HCT116 (cell line): ENCODE measurements around the gene LLGL2. TPM values are rescaled to one million over a fixed set of nuclear protein-coding genes. Genes with fewer than 3 reads are reported as not detected.

Source experiments
- ATAC-seq: fragments of 200-7000 bp; cut with Tn5 transposase; 2 replicates; pipeline ENCODE4 v1.9.1; 2020; ENCODE audit warnings: mild to moderate bottlenecking, moderate library complexity
- BruUV-seq: library from RNA; stranded (reverse); fragments of 400-500 nt; replicated peaks from 2 replicates; lab custom pipeline; 2021; lab: Mats Ljungman, UMichigan
- CTCF ChIA-PET: fragments of 300-600 bp; sonication (Branson Sonifier 250); formaldehyde crosslinking; loops from one replicate; lab custom pipeline; 2021; ENCODE audit warnings: antibody characterized with exemption; lab: Charles Lee
- POLR2A ChIA-PET: fragments of 300-600, 350-600 bp; sonication (Branson Sonifier 250); formaldehyde crosslinking; loops from one replicate; lab custom pipeline; 2021; ENCODE audit warnings: antibody characterized with exemption; lab: Charles Lee
- RAD21 ChIA-PET, 2 experiments: fragments of 300-600 bp; sonication (Branson Sonifier 250); formaldehyde crosslinking; loops; one replicate each; lab custom pipeline; 2023; ENCODE audit warnings: low total read pairs in 2 of 2; ENCODE audit not compliant: uncharacterized antibody in 2 of 2, unreplicated experiment in 2 of 2, low non-redundant PET in 1 of 2; lab: Charles Lee
- DNase-seq: peaks from one replicate; pipeline ENCODE4 v3.0.0-alpha.2; 2010; ENCODE audit warnings: low read depth, low spot score
- H2AFZ ChIP-seq: fragments of 200-600 bp; shearing (Covaris generic), sonication (generic); 2 replicates; pipeline ENCODE4 v1.6.1; 2017; ENCODE audit warnings: low read depth, mixed run types, mixed read lengths, antibody characterized with exemption, low read length; ENCODE audit not compliant: poor library complexity, severe bottlenecking
- H3K27ac ChIP-seq: 2 replicates; pipeline ENCODE4 v1.5.1; 2012; ENCODE audit warnings: low read depth, low read length
- H3K27me3 ChIP-seq: fragments of 200-600 bp; sonication (generic); 2 replicates; pipeline ENCODE4 v1.6.1; 2016; ENCODE audit warnings: mixed run types, low read length, mixed read lengths; ENCODE audit not compliant: insufficient read depth
- H3K36me3 ChIP-seq, 2 experiments: fragments of 200-500 bp in 1 of 2; fragments of 200-600 bp in 1 of 2; sonication (Bioruptor generic) in 1 of 2; sonication (generic) in 1 of 2; 2 replicates each; pipeline versions ENCODE4 v1.5.1 to v1.6.1; 2014 to 2016; ENCODE audit warnings: low read length in 2 of 2, inconsistent platforms in 1 of 2, mixed read lengths in 1 of 2, mixed run types in 1 of 2; ENCODE audit not compliant: insufficient read depth in 2 of 2, control insufficient read depth in 1 of 2
- H3K4me1 ChIP-seq, 2 experiments: fragments of 200-600 bp in 1 of 2; sonication (generic) in 1 of 2; 2 replicates each; pipeline versions ENCODE4 v1.5.1 to v1.6.1; 2012 to 2017; ENCODE audit warnings: low read length in 2 of 2, inconsistent platforms in 1 of 2, mild to moderate bottlenecking in 1 of 2, mixed read lengths in 1 of 2, mixed run types in 1 of 2, moderate library complexity in 1 of 2; ENCODE audit not compliant: insufficient read depth in 2 of 2, control insufficient read depth in 1 of 2
- H3K4me2 ChIP-seq: fragments of 200-600 bp; sonication (generic); 2 replicates; pipeline ENCODE4 v1.6.1; 2017; ENCODE audit warnings: mixed run types, low read length, mixed read lengths
- H3K4me3 ChIP-seq, 2 experiments: fragments of 200-600 bp in 1 of 2; sonication (generic) in 1 of 2; replicated peaks in 1 of 2; 2 replicates each; pipeline ENCODE4 v1.5.1; 2011 to 2016; ENCODE audit warnings: low read length in 2 of 2, control low read depth in 1 of 2, low read depth in 1 of 2, mild to moderate bottlenecking in 1 of 2, mixed read lengths in 1 of 2, mixed run types in 1 of 2
- H3K79me2 ChIP-seq: fragments of 200-600 bp; sonication (generic); 2 replicates; pipeline ENCODE4 v1.6.1; 2017; ENCODE audit warnings: mild to moderate bottlenecking, mixed run types, low read length, moderate library complexity, mixed read lengths; ENCODE audit not compliant: insufficient read depth
- H3K9ac ChIP-seq: fragments of 200-600 bp; sonication (generic); 2 replicates; pipeline ENCODE4 v1.6.1; 2016; ENCODE audit warnings: low read length, mixed read lengths
- H3K9me2 ChIP-seq: fragments of 200-600 bp; sonication (generic), shearing (Covaris generic); 2 replicates; pipeline ENCODE4 v1.6.1; 2017; ENCODE audit warnings: mixed run types, mild to moderate bottlenecking, moderate library complexity; ENCODE audit not compliant: insufficient read depth
- H3K9me3 ChIP-seq, 2 experiments: fragments of 200-500 bp in 1 of 2; fragments of 200-600 bp in 1 of 2; sonication (Bioruptor generic) in 1 of 2; sonication (generic) in 1 of 2; 2 replicates each; pipeline ENCODE4 v1.6.1; 2014 to 2017; ENCODE audit warnings: low read length in 2 of 2, mixed read lengths in 2 of 2, inconsistent platforms in 1 of 2, low read depth in 1 of 2, mild to moderate bottlenecking in 1 of 2, mixed run types in 1 of 2, moderate library complexity in 1 of 2; ENCODE audit not compliant: control insufficient read depth in 1 of 2, insufficient read depth in 1 of 2
- H4K20me1 ChIP-seq: fragments of 200-600 bp; sonication (generic), shearing (Covaris generic); 2 replicates; pipeline ENCODE4 v1.6.1; 2017; ENCODE audit warnings: mixed run types, mild to moderate bottlenecking, moderate library complexity; ENCODE audit not compliant: insufficient read depth
- SRF ChIP-seq: IDR thresholded peaks from 2 replicates; pipeline ENCODE4 v1.6.1; 2012; ENCODE audit warnings: low read depth
- TCF7L2 ChIP-seq: IDR thresholded peaks from 2 replicates; pipeline ENCODE4 v1.7.0; 2011; ENCODE audit warnings: borderline replicate concordance, inconsistent platforms; ENCODE audit not compliant: insufficient read depth, insufficient read length; ENCODE audit errors: extremely low read depth
- YY1 ChIP-seq: IDR thresholded peaks from 2 replicates; pipeline ENCODE4 v1.6.1; 2011; ENCODE audit warnings: low read length, low read depth, moderate library complexity, mild to moderate bottlenecking; ENCODE audit not compliant: insufficient replicate concordance; ENCODE audit errors: extremely low read depth
- ZNF274 ChIP-seq: fragments of 200-500 bp; sonication (Bioruptor generic); IDR thresholded peaks from 2 replicates; pipeline ENCODE4 v1.6.1; 2014; ENCODE audit warnings: mild to moderate bottlenecking, low read depth, low read length, inconsistent platforms
- intact Hi-C: fragments of 100-400 bp; cut with micrococcal nuclease; formaldehyde crosslinking; loops from 2 replicates; pipeline ENCODE4 v1.10.0; 2022
- total RNA-seq: library from RNA; stranded (reverse); gene quantifications from one replicate; pipeline ENCODE4 v1.2.1, GENCODE V29; 2021; ENCODE audit not compliant: unreplicated experiment
- TF ChIP-seq, protein P1 (sequence below), 3 experiments: fragments of 200-600 bp in 1 of 3; sonication (generic) in 1 of 3; IDR thresholded peaks in 2 of 3; conservative IDR thresholded peaks in 1 of 3; 2 replicates each; pipeline ENCODE4 v1.5.1; 2012 to 2017; ENCODE audit warnings: low read depth in 2 of 3, low read length in 2 of 3, antibody characterized with exemption in 1 of 3, borderline replicate concordance in 1 of 3, control low read depth in 1 of 3, mild to moderate bottlenecking in 1 of 3, mixed read lengths in 1 of 3, mixed run types in 1 of 3, moderate library complexity in 1 of 3; ENCODE audit not compliant: insufficient read depth in 1 of 3

LLGL2 gene
- total RNA-seq, 1 experiment from 2014 or later: 209 TPM

DNA sequence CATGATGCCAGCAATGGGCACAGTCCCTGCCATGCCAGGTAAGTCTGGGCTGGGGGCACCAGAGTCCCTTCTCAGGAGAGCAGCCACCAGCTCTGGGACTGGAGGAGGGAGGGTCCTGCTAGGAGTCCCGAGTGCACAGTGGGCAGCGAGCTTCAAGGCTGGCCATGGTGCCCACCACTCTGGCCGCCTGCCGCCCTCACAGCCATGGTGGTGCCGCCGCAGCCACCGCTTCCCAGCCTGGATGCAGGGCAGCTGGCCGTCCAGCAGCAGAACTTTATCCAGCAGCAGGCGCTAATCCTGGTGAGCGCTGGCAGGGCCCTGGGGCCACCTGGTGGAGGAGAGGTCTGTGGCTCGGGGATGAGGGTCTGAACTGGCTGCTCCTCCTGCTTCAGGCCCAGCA is 89.8 kb downstream of the LLGL2 start:
- BruUV-seq: no TSS peak
- Histone ChIP-seq H4K20me1 (no peaks in the 10 kb centered on the region), H3K27me3 (no peaks in the 10 kb centered on the region), H2AFZ (no peak overlapping the region), H3K79me2 (no peaks in the 10 kb centered on the region), H3K4me1 (peaks cover 18 to 37% of the 10 kb centered on the region in 2 experiments), H3K27ac (no peak overlapping the region), H3K9me2 (no peaks in the 10 kb centered on the region), H3K4me2 (no peak overlapping the region), H3K9me3 (no peaks in the 10 kb centered on the region), H3K4me3 (no peak overlapping the region), H3K36me3 (no peaks in the 10 kb centered on the region), H3K9ac (no peak overlapping the region)
- POLR2A ChIA-PET: no interaction called here
- intact Hi-C loops: no loop called here
- no peak for TF ChIP-seq ZNF274
- TF ChIP-seq, protein P1, sequence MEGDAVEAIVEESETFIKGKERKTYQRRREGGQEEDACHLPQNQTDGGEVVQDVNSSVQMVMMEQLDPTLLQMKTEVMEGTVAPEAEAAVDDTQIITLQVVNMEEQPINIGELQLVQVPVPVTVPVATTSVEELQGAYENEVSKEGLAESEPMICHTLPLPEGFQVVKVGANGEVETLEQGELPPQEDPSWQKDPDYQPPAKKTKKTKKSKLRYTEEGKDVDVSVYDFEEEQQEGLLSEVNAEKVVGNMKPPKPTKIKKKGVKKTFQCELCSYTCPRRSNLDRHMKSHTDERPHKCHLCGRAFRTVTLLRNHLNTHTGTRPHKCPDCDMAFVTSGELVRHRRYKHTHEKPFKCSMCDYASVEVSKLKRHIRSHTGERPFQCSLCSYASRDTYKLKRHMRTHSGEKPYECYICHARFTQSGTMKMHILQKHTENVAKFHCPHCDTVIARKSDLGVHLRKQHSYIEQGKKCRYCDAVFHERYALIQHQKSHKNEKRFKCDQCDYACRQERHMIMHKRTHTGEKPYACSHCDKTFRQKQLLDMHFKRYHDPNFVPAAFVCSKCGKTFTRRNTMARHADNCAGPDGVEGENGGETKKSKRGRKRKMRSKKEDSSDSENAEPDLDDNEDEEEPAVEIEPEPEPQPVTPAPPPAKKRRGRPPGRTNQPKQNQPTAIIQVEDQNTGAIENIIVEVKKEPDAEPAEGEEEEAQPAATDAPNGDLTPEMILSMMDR (IDR thresholded peaks at IDR 0.05 in 2 of 3, conservative IDR thresholded peaks at IDR 0.05 in 1 of 3; ENCODE audit: borderline replicate concordance in 1 of 3, insufficient read depth in 1 of 3, low read depth in 2 of 3, low read length in 2 of 3): peak in 2 of 3 experiments; percentile 15 to 76; a peak in 3 of 6 replicates
- RAD21 ChIA-PET: no interaction called here
- ATAC-seq (no peak), DNase-seq (no peak)
- CTCF ChIA-PET: interaction anchor here (1.2 to 3.1 kb wide), 2 partner anchors 14 to 18 kb away, joined by 4 to 15 read pairs; partner anchors contain the start of gene SMIM5

DNA sequence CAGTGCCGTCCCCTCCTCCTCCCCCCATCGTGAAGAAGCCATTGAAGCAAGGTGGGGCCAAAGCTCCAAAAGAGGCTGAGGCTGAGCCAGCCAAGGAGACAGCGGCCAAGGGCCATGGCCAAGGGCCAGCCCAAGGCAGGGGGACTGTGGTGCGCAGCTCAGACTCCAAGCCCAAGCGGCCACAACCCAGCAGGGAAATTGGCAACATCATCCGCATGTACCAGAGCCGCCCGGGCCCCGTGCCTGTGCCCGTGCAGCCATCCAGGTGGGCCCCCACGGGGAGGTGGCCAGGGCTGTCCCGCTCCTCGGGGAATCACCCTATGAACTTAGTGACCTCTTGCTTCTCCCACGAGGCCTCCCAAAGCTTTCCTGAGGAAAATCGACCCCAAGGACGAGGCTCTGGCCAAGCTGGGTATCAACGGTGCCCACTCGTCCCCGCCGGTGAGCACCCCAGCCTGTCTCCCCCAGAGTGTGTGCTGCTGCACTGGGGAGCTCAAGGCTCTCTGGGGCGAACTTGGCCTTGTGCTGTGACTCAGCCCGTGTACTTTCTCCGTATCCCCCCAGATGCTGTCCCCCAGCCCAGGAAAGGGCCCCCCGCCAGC is 91.1 kb downstream of the LLGL2 start:
- ATAC-seq (no peak), DNase-seq (no peak)
- H3K9ac ChIP-seq: no peak overlapping the region
- peaks cover 5 to 23% of the 10 kb centered on the region in 2 experiments; a peak in 3 of 4 replicates for H3K4me1 ChIP-seq
- intact Hi-C loops: no loop called here
- no TSS peak for BruUV-seq
- no peaks in the 10 kb centered on the region for H3K27me3 ChIP-seq
- no peak overlapping the region for H3K4me3 ChIP-seq
- H3K36me3 ChIP-seq: no peaks in the 10 kb centered on the region
- no peaks in the 10 kb centered on the region for H4K20me1 ChIP-seq
- no peaks in the 10 kb centered on the region for H3K9me2 ChIP-seq
- RAD21 ChIA-PET: no interaction called here
- no peak for TF ChIP-seq SRF
- no peak for TF ChIP-seq TCF7L2
- no peak for TF ChIP-seq YY1
- H2AFZ ChIP-seq: no peak overlapping the region
- CTCF ChIA-PET: interaction anchor here (0.7 to 3.1 kb wide), 5 partner anchors 8 to 132 kb away, joined by 3 to 15 read pairs (median 3); partner anchors contain the start of gene SMIM5
- POLR2A ChIA-PET: no interaction called here
- H3K9me3 ChIP-seq: no peaks in the 10 kb centered on the region
- no peak overlapping the region for H3K27ac ChIP-seq
- no peaks in the 10 kb centered on the region for H3K79me2 ChIP-seq
- no peak overlapping the region for H3K4me2 ChIP-seq
